OCI-LY3 (cell line): ENCODE measurements around the gene FGGY.
A peak's percentile ranks its signal among the peaks of the same experiment; 100 is the strongest.

ENCODE experiments used
- H2AFZ ChIP-seq: fragments of 200-600, 300-600 bp; shearing (Covaris generic); 2 replicates; pipeline ENCODE4 v1.6.0; 2014; ENCODE audit warnings: antibody characterized with exemption, low read depth, low read length
- H3K27ac ChIP-seq: fragments of 200-600, 300-600 bp; sonication (generic); 2 replicates; pipeline ENCODE4 v1.5.1; 2014; ENCODE audit warnings: mild to moderate bottlenecking, low read length, moderate library complexity, mixed read lengths
- H3K27me3 ChIP-seq: fragments of 200-600, 300-600 bp; sonication (generic); 2 replicates; pipeline ENCODE4 v1.6.1; 2014; ENCODE audit warnings: low read depth, low read length, mixed read lengths
- H3K36me3 ChIP-seq: fragments of 200-600, 300-600 bp; sonication (generic); replicated peaks from 2 replicates; pipeline ENCODE3; 2014; ENCODE audit warnings: low read depth, low read length, mixed read lengths
- H3K4me1 ChIP-seq: fragments of 300-600, 200-600 bp; sonication (generic); 2 replicates; pipeline ENCODE4 v1.6.1; 2014; ENCODE audit warnings: low read length, mixed read lengths
- H3K4me2 ChIP-seq: fragments of 200-600, 300-600 bp; sonication (generic); 2 replicates; pipeline ENCODE4 v1.6.1; 2014; ENCODE audit warnings: low read length, mixed read lengths
- H3K4me3 ChIP-seq: fragments of 300-600, 200-600 bp; sonication (generic); 2 replicates; pipeline ENCODE4 v1.5.1; 2014; ENCODE audit warnings: antibody characterized with exemption, mild to moderate bottlenecking, low read length, moderate library complexity
- H3K79me2 ChIP-seq: fragments of 300-600, 200-600 bp; shearing (Covaris generic); 2 replicates; pipeline ENCODE4 v1.6.1; 2014; ENCODE audit warnings: mild to moderate bottlenecking, low read length, mixed read lengths
- H3K9ac ChIP-seq: fragments of 300-600, 200-600 bp; shearing (Covaris generic); 2 replicates; pipeline ENCODE4 v1.6.0; 2014; ENCODE audit warnings: mild to moderate bottlenecking, low read length, moderate library complexity
- H3K9me3 ChIP-seq: fragments of 200-600, 300-600 bp; shearing (Covaris generic); 2 replicates; pipeline ENCODE4 v1.6.1; 2014; ENCODE audit warnings: low read length, mixed read lengths; ENCODE audit not compliant: insufficient read depth
- H4K20me1 ChIP-seq: fragments of 200-600, 300-600 bp; sonication (generic); 2 replicates; pipeline ENCODE4 v1.6.1; 2016; ENCODE audit warnings: low read length, mixed read lengths; ENCODE audit not compliant: insufficient read depth
- EZH2phosphoT487 ChIP-seq: fragments of 200-600 bp; shearing (Covaris generic); IDR thresholded peaks from 2 replicates; pipeline ENCODE4 v1.6.1; 2018; ENCODE audit warnings: antibody characterized with exemption, mixed run types, low read depth
- TF ChIP-seq, protein P1 (sequence below): fragments of 200-600, 300-600 bp; sonication (generic); IDR thresholded peaks from 2 replicates; pipeline ENCODE4 v1.5.1; 2014; ENCODE audit warnings: antibody characterized with exemption, low read length, low read depth

Gene FGGY

GRCh38 chr1:59714966-59715365 is 418.1 kb downstream of the FGGY start:
- no peaks in the 10 kb centered on the region for H3K79me2 ChIP-seq
- no peak overlapping the region for H3K9ac ChIP-seq
- H4K20me1 ChIP-seq: no peaks in the 10 kb centered on the region
- no peak overlapping the region for H3K27ac ChIP-seq
- H3K9me3 ChIP-seq: no peaks in the 10 kb centered on the region
- H3K4me2 ChIP-seq: no peak overlapping the region
- H3K36me3 ChIP-seq: no peaks in the 10 kb centered on the region
- no peaks in the 10 kb centered on the region for H3K27me3 ChIP-seq
- H3K4me3 ChIP-seq: no peak overlapping the region
- H2AFZ ChIP-seq: no peak overlapping the region
- no peaks in the 10 kb centered on the region for H3K4me1 ChIP-seq
- no peak for TF ChIP-seq EZH2phosphoT487
- TF ChIP-seq, protein P1, sequence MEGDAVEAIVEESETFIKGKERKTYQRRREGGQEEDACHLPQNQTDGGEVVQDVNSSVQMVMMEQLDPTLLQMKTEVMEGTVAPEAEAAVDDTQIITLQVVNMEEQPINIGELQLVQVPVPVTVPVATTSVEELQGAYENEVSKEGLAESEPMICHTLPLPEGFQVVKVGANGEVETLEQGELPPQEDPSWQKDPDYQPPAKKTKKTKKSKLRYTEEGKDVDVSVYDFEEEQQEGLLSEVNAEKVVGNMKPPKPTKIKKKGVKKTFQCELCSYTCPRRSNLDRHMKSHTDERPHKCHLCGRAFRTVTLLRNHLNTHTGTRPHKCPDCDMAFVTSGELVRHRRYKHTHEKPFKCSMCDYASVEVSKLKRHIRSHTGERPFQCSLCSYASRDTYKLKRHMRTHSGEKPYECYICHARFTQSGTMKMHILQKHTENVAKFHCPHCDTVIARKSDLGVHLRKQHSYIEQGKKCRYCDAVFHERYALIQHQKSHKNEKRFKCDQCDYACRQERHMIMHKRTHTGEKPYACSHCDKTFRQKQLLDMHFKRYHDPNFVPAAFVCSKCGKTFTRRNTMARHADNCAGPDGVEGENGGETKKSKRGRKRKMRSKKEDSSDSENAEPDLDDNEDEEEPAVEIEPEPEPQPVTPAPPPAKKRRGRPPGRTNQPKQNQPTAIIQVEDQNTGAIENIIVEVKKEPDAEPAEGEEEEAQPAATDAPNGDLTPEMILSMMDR: no peak

- no peaks in the 10 kb centered on the region for H3K36me3 ChIP-seq
- no peak overlapping the region for H3K27ac ChIP-seq
- H3K27me3 ChIP-seq: no peaks in the 10 kb centered on the region
- TF ChIP-seq, protein P1: no peak
- TF ChIP-seq EZH2phosphoT487: no peak
- no peaks in the 10 kb centered on the region for H3K79me2 ChIP-seq
- H3K9me3 ChIP-seq: no peaks in the 10 kb centered on the region
- H2AFZ ChIP-seq: no peak overlapping the region
- no peaks in the 10 kb centered on the region for H4K20me1 ChIP-seq
- H3K4me1 ChIP-seq: no peaks in the 10 kb centered on the region
- H3K9ac ChIP-seq: no peak overlapping the region
- no peak overlapping the region for H3K4me3 ChIP-seq
- no peak overlapping the region for H3K4me2 ChIP-seq
Measured at GRCh38 chr1:59716832-59717231, 419.9 kb downstream of the FGGY start.

DNA sequence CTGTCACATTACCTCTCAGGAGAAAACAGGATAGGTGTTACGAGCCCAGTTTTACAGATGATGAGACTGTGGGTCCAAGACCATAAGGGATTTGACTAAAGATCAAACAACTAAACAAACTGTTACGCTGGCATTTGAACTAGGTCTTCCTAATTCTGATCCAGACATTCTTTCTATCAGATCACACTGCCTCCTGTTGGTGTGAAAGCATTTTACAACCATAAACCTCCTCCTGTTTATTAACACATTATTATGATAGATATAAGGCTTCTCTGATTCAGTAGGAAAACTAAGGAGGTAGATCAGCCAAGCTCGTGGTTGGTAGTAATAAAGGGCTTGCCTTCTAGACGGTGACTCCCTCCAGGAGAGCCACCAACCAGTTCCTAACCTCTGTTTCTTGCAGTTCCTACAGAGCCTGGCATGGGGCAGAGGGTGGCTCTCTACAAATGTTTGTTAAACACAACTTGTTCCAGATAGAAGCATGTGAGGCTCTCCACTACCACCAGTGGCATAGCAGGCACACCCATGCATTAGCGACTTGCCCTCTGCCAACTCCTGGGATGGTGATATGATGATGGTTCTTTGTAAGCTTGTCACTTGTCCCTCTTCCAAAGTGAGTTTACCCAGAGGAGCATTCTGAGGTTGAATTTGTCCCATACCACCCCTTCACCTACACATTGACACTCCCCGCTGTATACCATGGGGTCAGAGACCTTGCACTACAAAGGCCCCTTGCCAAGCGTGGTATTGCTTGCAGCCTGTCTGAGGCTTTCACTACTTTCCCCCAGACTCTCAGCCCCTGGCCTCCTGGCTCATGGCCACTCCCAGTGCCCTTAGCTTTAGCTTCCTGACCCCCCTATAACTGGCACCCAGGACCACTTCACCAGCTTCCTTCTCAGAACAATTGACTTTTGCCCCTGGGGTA is 421.4 kb downstream of the FGGY start:
- Histone ChIP-seq H3K4me1 (no peaks in the 10 kb centered on the region), H3K79me2 (no peaks in the 10 kb centered on the region), H3K36me3 (no peaks in the 10 kb centered on the region), H2AFZ (no peak overlapping the region), H4K20me1 (no peaks in the 10 kb centered on the region), H3K27me3 (no peaks in the 10 kb centered on the region), H3K9ac (no peak overlapping the region), H3K9me3 (no peaks in the 10 kb centered on the region), H3K4me2 (no peak overlapping the region), H3K4me3 (no peak overlapping the region), H3K27ac (no peak overlapping the region)
- no peak for TF ChIP-seq EZH2phosphoT487
- TF ChIP-seq, protein P1: peak; percentile 38

DNA sequence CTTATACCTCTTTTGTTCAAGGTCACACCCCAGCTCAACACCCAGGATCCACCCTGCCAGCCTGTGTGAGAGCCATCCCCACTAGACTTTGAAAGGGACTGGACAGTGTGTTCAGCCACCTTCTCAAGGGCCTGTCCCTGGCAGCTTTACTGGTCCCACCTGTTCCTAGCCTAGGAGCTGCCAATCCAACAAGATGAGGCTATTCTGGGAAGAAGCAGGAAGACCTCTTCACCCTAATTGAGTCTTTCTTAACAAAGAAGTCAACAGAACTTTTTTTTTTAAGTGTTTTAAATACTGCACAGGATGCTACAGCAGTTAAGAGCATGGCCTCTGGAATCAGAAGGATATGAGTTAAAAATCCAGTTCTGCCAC is 422.1 kb downstream of the FGGY start:
- TF ChIP-seq, protein P1: no peak
- no peak for TF ChIP-seq EZH2phosphoT487
- Histone ChIP-seq H3K4me2 (no peak overlapping the region), H3K27me3 (no peaks in the 10 kb centered on the region), H4K20me1 (no peaks in the 10 kb centered on the region), H3K27ac (no peak overlapping the region), H3K79me2 (no peaks in the 10 kb centered on the region), H3K9me3 (no peaks in the 10 kb centered on the region), H3K4me3 (no peak overlapping the region), H3K36me3 (no peaks in the 10 kb centered on the region), H2AFZ (no peak overlapping the region), H3K9ac (no peak overlapping the region), H3K4me1 (no peaks in the 10 kb centered on the region)
